Activated T-cell treated with anti-CD3 and anti-CD28 coated beads for 24 hours (primary cell): ENCODE measurements around the gene TSACC.

Source experiments
- DNase-seq: peaks from one replicate; pipeline ENCODE4 v3.0.0-alpha.2; 2020; ENCODE audit warnings: low read depth

Gene TSACC

DNA sequence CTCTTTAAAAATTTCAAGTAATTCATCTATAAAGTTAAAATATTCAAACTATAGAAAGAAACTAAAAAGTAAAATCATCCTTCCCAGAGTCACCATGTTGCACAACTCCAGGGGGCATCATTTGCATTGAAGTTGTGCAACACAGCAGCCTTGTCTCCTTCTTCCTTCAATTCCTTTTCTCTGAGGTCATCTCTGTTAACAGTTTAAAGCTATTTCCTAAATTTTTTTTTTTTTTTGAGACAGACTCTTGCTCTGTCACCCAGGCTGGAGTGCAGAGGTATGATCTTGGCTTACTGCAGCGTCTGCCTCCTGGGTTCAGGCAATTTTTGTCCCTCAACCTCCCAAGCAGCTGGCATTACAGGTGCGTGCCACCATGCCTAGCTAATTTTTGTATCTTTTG is 37.8 kb downstream of the TSACC start:
- DNase-seq, result no peak

GRCh38 chr1:156376958-156377919 is 38.9 kb downstream of the TSACC start:
- no peak for DNase-seq

- no peak for DNase-seq
Observed at GRCh38 chr1:156378557-156378956, 40.2 kb downstream of the TSACC start.

GRCh38 chr1:156379420-156380165 is 41.3 kb downstream of the TSACC start:
- no peak for DNase-seq

DNA sequence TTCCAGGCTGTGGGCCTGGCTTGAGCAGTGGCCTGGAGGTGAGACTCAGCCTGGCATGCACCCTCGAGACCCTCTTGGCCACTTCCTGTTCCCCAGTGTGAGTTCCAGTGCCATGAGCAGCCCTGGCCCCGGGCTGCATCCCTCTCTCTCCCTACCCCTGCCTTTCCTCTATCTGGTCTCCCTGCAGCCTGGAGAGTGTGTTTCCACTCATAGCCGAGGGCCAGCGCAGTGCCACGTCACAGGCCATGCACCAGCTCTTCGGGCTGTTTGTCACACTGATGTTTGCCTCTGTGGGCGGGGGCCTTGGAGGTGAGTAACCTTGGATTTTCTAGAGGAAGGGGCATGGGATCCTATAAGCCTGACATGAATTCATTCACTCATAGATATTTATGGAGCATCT is 44.2 kb downstream of the TSACC start:
- DNase-seq, result no peak

DNA sequence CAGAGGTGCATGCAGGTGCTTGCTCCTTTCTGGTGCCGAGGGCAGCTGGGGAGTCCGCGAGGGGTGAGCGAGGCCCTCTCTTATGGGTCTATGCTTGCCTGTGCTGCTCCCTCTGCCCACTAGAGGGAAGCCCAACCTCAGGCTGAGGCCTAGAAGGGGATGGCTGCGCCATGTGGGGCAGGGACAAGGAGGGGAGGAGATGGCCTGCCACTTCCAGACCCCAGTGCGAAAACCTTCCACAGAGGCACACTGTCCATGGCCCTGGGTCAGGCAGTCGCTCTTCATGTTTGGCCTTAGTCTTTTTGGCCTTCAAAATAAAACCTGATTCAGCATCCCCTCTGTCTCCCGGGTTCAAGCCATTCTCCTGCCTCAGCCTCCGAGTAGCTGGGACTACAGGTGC is 44.7 kb downstream of the TSACC start:
- peak; percentile 48 for DNase-seq

DNA sequence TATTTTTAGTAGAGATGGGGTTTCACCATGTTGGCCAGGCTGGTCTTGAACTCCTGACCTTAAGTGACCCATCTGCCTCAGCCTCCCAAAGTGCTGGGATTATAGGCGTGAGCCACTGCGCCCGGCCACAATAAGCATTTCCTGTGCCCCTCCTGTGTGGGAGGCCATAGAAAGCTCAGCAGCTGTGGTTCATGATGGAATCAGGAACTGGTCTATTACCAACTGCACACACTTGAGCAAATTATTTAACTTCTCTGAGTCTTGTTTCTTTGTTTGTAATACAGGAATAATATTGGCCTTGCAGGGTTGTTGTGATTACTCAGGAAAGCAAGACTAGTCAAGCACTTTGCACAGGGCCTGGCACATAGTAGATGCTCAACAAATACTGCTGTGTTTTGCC is 45.7 kb downstream of the TSACC start:
- no peak for DNase-seq

DNA sequence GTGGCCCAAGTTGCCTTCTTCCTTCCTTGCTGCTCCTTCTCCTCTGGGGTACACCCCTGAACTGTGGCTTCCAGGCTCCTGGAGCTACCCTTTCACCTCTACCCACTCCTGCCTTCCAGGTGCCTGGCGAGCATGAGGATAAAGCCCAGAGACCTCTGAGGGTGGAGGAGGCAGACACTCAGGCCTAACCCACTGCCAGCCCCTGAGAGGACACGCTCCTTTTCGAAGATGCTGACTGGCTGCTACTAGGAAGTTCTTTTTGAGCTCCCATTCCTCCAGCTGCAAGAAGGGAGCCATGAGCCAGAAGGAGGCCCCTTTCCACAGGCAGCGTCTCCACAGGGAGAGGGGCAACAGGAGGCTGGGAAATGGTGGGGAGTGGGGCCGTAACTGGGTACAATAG is 46.3 kb downstream of the TSACC start:
- no peak for DNase-seq

DNA sequence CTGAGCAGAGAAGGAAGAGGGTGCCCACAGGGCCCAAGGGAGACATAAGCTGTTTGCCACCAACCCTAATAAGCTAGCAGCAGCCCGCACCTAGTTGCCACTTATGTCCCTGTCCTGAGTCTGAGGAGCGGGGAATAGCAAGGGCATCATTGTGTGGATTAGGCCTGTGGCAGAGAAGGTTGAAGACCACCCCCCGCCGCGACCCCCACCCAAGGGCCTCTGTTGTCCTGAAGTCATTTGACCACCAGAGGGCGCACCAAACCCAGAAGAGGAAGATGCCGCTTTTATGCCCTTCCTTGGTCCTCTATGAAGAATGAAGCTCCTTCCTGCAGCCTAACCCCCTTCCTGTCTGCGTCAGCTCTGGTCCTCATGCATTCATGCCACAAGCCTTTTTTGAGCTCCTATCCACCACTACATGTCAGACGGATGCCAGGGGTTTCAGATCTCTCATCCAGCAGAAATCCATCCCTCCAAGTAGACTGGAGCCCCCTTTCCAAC is 47.3 kb downstream of the TSACC start:
- peak; percentile 66 for DNase-seq

DNA sequence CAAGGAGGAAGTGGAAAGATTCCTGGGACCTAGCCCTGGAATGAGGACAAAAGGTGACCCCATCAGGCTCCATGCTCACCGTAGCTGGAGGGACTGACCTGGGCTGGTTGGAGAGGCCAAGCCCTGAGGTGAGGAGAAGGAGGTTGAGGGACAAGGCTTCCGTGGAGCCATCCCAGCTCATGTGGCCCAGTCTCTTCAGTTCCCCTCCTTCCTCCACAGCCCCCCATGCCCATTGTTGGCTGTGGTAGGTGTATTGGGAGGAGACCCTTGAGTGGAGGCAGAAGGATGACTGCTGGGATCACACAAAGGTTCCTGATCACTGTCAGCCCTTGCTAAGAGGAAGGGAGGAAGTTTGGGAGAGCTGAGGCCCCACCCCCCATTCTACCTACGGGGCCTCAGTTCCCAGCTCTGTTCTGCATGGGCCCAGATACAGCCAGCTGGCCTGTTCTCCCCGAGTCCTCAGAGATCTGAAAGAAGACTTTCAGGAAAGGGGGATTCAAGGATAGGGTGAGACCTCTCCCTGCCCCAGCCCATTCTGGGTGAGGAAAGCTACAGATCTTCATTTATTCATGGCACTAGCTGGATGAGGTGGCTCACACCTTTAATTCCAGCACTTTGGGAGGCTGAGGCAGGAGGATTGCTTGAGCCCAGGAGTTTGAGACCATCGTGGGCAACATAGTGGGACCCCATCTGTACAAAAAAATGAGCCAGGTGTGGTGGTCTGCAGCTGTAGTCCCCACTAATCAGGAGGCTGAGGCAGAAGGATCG is 48.0 kb downstream of the TSACC start:
- no peak for DNase-seq

DNA sequence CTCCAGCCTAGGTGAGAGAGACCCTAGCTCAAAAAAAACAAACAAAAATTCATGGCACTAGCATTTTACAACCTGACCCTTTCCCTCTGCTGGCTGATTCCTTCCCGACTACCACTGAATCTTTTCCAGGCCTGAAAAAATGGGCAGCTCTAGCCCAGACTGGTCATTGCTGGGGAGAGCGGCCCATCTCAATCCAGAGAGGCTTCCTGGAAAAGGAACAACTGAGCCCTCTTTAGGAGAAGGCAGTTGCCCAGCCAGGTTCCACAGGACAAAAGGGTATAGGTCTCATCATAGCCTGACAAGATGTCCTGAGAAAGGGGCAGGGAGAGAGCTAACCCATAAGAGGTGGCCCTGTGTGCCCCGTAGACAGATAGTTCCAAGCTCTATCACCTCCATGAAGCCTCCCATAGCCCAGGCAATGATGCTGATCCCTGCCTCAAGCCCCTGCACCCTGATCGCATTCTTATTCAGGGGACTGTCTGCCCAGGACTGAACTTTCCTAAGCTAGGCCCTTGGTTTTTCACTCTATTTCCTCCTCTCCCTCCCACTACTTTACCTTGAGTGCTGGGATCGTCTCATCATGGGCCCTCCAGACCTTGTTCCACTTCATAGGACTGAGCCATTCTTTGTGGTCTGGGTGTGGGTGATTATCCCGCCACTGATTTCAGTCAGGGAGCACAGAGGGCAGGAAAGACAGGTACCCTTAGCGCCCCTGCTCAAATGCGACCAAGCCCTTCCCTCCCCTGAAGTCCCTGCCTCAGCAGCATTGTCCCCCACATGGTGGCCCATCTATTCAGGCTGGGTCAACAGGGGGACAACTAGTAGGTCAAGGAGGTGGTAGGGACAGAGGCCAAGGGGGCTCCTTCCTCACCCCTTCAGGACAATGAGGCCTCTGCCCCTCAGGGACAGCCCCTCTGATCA is 48.9 kb downstream of the TSACC start:
- DNase-seq, result no peak

DNA sequence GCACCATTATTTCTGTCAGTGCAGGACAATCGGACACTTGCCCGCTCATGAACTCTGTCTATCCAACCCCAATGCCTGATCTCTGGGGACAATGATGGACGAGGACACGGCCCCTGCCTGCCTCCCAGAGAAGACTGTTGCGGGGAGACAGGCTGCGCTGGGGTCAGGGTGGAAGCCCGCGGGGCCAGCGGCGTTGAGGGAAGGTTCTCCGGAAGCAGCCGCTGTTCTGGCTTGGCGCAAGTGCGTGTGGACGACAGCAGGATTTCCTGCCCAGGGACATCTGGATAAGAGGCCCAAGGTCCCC is 49.5 kb downstream of the TSACC start:
- DNase-seq, result no peak

DNA sequence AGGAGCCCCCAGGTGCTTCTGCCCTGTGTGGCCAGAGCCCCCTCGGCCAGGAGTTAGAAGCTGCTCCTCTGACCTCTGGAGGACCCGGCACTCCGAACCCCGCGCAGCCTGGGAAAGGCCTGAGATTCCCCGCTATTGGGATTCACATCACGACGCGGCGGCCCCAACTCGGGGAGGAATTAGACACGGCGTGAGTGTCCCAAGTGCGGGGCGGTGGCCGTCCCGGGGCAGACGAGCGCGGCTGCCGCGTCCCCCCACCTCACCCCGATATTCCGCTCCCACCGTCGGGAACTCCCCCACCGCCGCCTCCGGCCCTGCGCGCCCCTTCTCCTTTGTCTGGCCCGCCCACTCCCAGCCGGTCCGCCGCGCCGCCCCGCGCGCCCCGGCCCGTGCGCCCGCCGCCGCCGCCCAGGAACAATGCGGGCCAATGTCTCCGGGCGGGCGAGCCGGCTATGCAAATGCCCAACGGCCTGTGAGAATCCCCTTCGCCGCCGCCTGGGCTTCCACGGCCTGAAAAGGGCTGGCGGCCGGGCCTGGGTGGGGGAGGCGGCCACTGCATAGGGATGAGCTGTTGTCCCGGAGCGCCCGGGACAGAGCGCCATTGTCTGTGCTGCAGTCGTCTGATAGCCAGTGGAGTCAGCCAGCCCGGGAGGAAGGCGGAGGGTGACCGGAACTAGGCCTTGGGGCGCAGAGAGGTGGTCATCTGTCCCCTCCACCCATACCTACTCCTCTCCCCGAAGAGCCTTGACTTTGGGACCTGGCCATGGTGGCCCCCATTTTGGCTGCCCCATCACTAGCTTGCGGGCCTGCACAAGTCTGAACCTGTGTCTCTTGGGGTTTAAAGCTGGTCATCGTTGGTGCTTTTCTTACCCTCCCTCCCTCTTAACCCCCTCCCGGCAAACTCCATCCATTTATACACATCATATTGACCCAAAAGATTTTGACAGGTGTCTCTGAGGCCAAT is 50.1 kb downstream of the TSACC start:
- no peak for DNase-seq

DNA sequence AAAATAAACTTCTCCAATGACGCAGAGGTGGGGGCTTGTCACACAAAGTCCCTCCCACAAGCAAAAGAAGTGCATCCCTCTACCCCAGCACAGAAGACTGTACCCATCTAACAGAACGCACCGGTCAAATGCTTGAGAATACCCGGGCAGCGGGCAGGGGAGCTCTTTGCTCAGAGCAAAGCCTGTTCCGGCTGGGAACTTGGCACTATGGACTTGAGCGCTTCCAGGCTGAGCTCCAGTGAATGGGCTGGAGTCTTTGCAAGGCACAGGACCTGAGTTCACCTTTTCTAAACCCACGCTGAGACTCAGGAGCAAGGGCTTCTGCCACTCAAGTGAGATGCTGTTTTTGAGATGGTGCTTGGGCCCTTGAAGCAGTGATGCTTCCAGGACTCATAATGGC is 51.0 kb downstream of the TSACC start:
- no peak for DNase-seq

DNA sequence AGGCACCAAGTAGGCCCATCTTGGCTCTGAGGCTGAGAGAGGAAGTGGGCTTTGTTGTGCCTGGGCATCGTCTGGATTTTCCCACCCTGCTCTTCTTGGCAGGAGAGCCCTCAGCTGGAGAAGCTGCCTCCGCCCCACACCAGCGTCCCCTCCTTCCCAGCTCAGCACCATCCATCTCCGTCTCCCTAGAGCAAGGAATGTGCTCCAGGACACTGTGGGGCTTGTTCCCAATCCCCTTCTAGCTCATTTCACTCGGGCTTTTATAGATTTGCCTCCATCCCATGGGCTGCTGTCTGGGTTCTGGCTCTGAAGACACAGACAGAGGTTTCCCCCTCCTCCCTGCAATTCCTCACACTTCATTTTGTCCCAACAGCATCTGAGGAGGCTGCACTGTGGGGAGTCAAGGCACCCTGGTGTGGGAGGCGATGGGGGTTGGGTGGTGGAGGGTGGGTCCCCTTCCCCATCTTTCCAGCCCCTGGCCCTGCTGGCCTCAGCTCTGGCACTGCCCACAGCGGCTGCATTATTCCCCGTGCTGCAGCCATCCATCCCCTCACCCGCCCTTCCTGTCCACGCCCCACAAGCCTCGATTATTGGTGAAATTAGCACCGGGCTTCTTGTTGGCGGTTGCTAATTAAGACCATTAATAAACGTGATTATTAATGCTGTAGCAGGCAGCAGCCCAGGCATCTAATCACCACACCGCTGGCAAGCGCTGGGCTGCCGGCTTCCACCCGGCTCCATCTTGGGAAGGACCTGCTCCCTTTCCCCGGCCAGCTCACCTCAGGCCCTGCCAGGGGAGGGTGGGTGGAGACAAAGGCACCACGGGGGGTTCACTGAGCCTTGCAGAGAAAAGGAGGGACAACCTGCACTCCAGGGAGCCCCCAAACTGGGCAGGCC is 52.4 kb downstream of the TSACC start:
- DNase-seq, result no peak

GRCh38 chr1:156391366-156391677 is 53.0 kb downstream of the TSACC start:
- DNase-seq, result no peak

DNA sequence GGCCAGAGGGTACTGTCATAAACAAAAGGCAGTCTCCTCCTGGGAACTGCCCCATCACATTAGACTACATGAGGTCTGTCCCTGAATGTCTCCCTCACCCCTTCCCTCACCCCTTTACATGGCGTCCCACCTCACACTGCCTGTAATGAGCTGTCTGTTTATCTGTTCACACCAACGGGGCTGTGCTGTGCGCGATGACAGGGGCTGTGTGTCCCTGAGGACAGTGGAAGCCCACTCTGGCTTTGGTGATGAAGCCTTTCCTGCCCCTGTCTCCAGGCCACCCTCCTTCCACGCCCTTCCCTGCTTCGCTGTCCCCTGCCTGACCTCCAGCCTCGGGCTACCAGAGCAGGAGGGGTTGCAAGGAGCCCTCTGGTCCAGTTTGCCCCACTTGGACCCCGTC is 53.4 kb downstream of the TSACC start:
- no peak for DNase-seq

DNA sequence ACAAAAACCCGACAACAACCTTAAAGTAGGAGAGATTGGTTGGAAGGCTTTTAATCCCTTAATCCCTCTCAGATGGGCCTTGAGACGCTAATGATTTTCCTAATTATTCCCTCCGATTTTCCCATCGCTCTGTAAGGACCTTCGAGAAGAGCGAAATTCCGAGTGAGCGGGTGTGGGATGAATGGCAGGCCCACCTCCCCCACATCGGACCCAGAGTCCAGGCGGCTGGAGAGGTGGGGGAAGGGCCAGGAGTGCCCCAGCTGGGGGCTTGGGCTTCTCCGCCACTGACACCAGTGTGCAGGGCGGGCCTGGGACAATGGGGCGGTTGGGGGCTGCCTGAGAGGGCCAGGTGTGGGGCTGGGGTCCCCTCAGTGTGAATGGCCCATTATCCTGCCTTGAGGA is 54.1 kb downstream of the TSACC start:
- DNase-seq, result no peak

DNA sequence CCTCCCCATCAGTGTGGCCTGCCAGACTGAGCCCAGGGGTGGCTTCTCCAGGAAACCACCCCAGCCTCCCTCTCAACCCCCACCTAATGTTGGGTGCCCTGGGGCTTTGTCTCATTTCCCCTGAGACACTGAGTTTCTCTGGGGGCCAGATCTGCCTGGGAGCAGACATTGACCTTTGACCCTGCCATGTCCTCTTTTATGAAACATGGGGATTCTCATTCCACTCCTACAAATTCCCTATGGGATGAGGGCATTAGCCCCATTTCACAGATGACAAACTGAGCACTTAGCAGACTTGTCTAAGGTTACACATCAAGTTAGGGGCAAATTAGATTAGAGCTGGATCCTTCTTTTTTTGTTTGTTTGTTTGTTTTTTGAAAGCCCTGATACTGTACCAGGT is 54.8 kb downstream of the TSACC start:
- DNase-seq, result no peak
